Epithelial cell of proximal tubule (primary cell): ENCODE measurements around the gene CAB39L. TPM values are rescaled to one million over a fixed set of nuclear protein-coding genes. Genes with fewer than 3 reads are reported as not detected.

Experiments used
- DNase-seq: peaks from one replicate; pipeline ENCODE4 v3.0.0-alpha.2; 2011; ENCODE audit warnings: low read depth
- H3K4me3 ChIP-seq: 2 replicates; pipeline ENCODE4 v1.5.1; 2011; ENCODE audit warnings: low read depth, mild to moderate bottlenecking, low read length
- total RNA-seq: library from RNA; depleted of rRNA; stranded (reverse); fragments of >200 nt; gene quantifications from 2 replicates; pipeline ENCODE4 v1.2.3, GENCODE V29; 2015
- TF ChIP-seq, protein P1 (sequence below): conservative IDR thresholded peaks from 2 replicates; pipeline ENCODE4 v1.5.1; 2012; ENCODE audit warnings: low read depth, mild to moderate bottlenecking, low read length

The CAB39L gene
- total RNA-seq, 1 donor from 2014 or later: 5.2 TPM

DNA sequence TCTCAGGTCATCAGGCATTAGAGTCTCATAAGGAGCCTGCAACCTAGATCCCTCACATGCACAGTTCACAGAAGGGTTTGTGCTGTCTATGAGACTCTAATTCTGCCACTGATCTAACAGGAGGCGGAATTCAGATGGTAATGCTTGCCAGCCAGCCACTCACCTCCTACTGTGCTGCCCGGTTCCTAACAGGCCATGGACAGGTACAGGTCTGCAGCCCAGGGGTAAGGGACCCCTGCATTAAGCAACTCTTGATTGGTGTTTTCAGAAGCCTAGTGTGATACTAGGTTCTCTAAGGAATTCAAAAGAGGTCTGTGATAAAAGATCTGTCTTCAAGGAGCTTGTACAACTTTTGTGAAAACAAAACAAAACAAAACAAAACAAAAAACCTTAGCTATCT, 31.1 kb downstream of the CAB39L start:
- DNase-seq: no peak
- H3K4me3 ChIP-seq: no peak overlapping the region
- TF ChIP-seq, protein P1, sequence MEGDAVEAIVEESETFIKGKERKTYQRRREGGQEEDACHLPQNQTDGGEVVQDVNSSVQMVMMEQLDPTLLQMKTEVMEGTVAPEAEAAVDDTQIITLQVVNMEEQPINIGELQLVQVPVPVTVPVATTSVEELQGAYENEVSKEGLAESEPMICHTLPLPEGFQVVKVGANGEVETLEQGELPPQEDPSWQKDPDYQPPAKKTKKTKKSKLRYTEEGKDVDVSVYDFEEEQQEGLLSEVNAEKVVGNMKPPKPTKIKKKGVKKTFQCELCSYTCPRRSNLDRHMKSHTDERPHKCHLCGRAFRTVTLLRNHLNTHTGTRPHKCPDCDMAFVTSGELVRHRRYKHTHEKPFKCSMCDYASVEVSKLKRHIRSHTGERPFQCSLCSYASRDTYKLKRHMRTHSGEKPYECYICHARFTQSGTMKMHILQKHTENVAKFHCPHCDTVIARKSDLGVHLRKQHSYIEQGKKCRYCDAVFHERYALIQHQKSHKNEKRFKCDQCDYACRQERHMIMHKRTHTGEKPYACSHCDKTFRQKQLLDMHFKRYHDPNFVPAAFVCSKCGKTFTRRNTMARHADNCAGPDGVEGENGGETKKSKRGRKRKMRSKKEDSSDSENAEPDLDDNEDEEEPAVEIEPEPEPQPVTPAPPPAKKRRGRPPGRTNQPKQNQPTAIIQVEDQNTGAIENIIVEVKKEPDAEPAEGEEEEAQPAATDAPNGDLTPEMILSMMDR: no peak

DNA sequence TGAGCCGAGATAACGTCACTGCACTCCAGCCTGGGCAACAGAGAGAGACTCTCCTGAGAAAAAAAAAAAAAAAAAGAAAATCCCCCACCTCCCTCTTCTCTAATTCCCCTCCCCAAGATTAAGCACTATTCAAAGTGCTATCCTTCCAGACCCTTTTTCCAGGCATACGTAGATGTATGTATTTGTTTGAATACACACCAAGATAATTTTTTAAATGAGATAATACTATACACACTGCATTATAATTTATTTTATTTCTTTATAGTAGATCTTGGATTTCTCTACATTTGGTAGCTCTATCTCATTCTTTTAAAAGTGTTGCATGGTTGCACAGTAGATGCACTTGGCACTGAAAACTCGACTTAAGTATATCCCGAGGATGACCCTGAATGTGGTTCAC, 32.5 kb downstream of the CAB39L start:
- no peak overlapping the region for H3K4me3 ChIP-seq
- no peak for DNase-seq
- TF ChIP-seq, protein P1: no peak

DNA sequence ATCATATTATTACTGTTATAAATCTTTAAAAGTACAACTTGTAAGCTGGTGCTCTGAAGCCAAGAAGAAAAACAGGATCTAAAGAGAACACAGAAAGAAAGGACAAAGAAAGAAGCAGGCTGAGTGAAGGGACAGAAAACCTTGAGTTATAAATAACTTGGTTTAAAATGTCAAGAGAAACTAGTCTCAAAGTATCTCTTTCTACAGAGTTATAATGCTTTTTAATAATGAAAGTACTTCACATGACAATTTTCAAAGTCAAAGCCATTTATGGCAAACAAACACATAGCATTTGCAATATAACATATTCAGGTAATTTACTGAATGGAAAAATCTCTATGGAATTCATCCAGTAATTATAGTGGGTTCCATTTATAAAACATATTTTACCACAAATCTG, 33.4 kb downstream of the CAB39L start:
- TF ChIP-seq, protein P1: no peak
- no peak for DNase-seq
- no peak overlapping the region for H3K4me3 ChIP-seq

DNA sequence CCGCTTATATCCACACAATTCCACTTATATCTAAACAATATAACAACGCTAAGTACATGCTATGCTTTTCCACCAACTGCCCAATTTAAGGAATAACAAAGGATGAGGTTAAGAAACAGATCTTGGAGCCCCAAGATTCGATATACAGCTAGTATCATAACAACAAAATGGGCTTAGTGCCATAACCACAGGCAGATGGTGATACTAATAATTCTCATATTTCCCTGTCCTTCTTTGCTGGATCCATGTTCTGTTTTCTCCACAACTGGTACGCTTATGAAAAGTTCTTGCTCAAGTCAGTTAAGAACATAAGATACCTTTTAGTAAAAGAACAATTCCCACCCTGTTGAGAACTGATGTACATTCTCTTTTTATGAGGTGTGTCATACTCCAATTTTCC, 33.9 kb downstream of the CAB39L start:
- TF ChIP-seq, protein P1: no peak
- no peak for DNase-seq
- no peak overlapping the region for H3K4me3 ChIP-seq

DNA sequence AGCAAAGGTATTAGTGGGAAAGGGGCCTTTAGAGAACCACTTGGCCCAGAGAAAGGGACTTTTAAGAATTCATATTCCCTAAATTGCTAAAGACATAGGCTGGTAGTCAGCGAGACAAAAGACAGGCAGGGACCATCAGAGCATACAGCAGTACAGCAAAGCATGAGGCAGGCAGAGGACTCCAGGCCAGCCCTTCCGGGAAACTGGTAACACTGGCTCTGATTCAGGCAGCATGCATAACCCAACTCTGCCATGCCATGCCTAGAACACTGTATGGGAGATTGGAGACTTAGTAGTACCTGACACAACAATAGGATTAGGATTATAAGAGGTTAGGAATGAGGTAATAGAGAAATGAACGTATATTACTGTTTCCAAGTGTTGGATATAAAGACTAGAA, 34.9 kb downstream of the CAB39L start:
- no peak for DNase-seq

DNA sequence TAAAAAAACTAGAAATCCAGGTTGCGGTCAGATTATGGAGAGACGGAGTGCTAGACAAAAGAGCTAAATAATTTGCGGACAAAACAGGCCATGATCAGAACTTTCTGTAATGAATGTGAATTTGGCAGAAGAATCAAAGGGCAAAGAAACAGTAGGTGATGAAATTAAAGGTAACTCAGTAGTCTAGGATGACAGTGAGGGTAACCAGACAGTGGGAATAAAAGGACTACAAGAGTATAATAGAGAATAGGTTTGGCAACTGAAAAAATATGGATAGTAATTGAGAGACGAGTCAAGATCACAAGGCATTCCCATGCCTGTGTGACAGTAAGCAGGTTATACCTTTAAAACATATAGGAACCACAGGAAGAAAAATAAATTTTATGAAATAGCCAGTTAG, 35.9 kb downstream of the CAB39L start:
- TF ChIP-seq, protein P1: no peak
- H3K4me3 ChIP-seq: no peak overlapping the region
- DNase-seq: no peak

More for the DNA sequence above, 34.9 kb downstream of the CAB39L start:
- no peak overlapping the region for H3K4me3 ChIP-seq
- TF ChIP-seq, protein P1: no peak

DNA sequence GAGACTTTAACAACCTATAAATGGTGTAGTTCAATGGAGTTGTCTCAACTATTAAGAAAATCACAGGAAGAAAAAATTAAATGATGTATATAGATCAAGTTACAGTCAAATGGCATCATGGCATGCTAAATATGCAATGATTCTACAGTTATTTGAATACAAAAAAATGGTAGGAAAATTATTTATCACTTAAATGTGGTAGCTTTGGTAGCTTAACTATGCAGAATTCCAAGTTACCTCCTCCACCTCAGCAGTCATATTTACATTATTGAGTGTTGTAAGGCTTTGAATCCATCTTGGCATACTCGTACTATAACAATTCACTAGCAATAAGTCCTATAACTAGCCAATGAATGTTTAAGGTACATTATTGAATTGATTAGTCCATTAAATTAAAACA, 36.8 kb downstream of the CAB39L start:
- no peak for DNase-seq
- H3K4me3 ChIP-seq: no peak overlapping the region
- TF ChIP-seq, protein P1: no peak
